ENCODE measurements around the gene MERTK.
"Not testable (repeated sequence)": the region's sequence is repeated elsewhere in the genome, so short reads cannot be mapped to it uniquely, and the experiment has no call there.

Gene MERTK

GRCh38 chr2:112018846-112019245 lies 120.4 kb downstream of the MERTK start:
- DNase-seq, result no peak

GRCh38 chr2:112019569-112019982 lies 121.2 kb downstream of the MERTK start:
- no peak for DNase-seq

- no peak for DNase-seq
Observed at GRCh38 chr2:112020561-112020960, 122.2 kb downstream of the MERTK start.

DNA sequence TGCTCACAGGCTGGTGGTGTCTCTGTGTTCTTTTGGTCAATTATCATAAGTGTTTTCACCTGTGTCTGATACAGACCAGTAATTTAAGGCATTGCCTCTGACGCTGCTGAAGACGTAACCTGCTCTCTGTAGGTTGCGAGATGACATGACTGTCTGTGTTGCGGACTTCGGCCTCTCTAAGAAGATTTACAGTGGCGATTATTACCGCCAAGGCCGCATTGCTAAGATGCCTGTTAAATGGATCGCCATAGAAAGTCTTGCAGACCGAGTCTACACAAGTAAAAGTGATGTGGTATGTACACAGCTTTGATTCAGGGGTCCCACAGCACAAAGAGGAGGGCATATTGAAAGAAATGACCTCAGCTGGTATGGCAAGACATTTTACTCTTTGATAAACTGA lies 122.9 kb downstream of the MERTK start:
- DNase-seq, result no peak

GRCh38 chr2:112021781-112022231 lies 123.4 kb downstream of the MERTK start:
- DNase-seq, result no peak

DNA sequence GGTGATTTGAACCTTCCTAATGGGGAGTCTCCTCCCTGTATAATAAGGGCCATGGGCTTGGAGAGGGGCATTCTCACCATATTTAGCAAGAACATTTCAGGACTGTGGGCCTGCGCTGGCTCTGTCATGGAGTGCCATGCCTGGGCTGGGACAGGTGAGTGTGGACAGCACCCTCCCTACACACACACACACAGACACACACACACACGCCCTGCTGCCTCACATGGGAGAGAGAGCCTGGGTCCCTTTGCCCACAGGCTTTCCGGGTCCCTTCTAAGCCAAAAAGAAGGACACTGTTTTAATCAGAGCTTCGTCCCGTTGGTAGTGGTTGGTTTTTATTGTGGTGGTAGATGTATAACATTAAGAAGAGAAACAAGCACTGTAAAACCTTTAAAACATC lies 125.3 kb downstream of the MERTK start:
- DNase-seq, result no peak

DNA sequence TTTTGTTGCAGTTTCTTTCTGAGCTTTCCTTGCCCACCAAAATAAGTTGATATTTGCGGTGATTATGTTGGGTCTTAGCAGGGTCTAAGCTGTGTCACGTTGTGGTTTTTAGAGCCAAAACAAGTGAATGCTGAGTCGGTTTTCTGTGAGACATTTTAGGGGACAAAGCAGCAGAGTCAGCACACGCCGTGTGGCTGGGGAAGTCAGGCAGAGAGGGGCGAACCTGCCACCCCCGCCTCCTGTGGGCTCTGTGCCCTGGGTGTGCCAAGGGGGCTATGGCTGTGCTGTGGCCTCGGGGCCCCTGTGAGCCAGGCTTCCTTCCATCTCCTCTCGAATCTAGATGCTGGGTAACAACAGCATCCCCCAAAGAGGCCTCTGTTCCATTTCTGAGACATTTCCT lies 125.8 kb downstream of the MERTK start:
- no peak for DNase-seq

- no peak for DNase-seq
Observed at GRCh38 chr2:112024896-112025491, 126.6 kb downstream of the MERTK start.

DNA sequence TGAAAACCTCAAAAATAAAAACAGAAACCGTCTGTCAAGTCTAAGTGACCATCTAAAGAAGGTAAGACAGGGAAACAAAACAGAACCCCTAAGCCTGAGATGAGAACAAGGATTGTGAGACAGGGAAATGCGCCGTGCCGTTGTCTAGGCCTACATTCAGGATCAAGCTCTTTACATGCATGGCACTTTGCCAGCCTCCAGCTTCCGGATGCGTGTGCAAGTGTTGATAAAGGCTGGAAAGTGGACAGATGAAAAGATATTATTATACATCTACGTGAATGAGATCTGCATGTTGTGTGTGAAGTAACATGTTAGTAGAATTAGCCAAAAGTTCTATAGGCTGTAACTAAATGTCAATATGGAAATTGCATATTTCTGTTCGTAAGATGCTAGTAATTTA lies 128.1 kb downstream of the MERTK start:
- DNase-seq, result peak; percentile 85

GRCh38 chr2:112027767-112028166 lies 129.4 kb downstream of the MERTK start:
- DNase-seq, result no peak

DNA sequence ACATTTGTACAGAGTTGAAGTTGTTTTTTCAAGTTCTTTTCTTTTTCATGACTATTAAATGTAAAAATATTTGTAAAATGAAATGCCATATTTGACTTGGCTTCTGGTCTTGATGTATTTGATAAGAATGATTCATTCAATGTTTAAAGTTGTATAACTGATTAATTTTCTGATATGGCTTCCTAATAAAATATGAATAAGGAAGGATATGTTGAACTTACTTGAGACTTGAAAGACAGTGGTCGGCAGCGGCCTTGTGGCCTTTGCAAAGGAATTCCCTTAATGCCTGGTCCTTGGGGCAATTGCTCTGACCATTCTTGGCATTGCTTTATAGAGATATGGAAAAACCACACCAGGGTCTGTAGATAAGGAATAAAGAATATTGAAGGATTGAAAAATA lies 130.8 kb downstream of the MERTK start:
- no peak for DNase-seq

DNA sequence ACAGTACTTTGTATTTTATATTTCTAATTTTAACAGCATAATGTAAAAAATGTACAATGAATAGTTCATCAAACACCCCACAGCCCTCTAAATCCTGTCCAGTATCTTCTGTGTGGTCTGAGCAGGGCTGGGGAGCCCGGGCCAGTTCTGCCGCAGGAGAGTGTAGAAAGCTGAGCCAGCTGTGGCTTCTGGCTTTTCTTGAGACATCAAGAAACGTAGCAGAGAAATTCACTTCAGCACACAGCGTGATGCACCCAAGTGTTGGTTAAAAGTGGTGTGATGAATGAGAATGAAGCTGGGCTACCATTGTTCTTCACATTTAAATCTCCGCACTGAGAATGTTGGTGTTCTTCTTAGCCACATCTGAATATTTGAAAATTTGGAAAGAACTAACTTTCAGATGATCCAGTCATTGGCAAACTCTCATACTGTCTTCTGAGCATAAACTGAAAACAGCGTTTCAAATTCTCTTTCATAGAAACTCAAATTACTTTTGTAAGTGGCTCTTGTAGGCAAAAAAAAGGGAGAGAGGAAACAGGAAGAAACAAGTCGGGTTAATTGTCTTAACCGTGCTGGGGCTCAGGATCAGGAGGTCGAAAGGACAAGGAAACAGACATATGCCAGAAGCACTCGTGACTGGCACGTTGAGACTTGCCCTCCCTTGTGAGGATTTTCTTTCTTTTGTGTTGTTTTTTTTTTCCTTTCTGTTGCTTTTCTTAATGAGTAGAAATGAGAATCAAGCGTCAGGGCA lies 133.2 kb downstream of the MERTK start:
- DNase-seq, result no peak

DNA sequence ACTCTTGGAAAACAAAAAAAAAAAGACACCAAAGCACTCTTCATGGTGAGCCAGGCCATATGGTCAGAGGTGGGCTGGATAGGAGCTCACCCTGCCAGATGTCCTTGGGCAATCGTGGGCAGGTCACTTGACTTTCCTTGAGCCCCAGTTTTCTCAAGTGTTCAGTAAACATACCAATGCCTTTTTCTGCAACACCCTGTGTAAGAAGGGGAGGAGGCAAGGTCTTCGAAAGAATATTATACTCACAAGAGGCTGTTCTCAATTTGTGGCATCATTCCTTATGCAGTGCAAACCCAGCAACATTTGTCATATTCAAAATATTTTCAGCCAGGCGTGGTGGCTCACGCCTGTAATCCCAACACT lies 133.8 kb downstream of the MERTK start:
- no peak for DNase-seq

- no peak for DNase-seq
Observed at GRCh38 chr2:112032689-112033465, 134.5 kb downstream of the MERTK start.

GRCh38 chr2:112033600-112033999 lies 135.2 kb downstream of the MERTK start:
- peak; percentile 42 for DNase-seq

DNA sequence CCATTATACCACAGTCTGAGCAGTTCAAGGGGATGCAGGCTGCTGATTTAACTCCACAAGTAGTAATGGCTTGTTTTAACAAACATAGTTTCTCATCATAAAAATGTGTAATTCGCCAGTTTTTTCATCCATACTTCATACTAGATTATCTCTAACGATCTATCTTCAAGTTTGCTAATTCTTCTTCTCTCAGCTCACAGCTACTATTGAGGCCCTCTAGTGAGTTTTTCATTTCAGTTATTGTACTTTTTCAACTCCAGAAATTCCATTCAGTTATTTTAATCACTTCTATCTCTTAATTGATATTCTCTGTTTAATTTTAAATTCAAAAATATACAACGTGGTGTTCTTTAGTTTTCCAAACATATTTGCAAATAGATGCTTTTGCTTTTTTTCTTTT lies 136.5 kb downstream of the MERTK start:
- no peak for DNase-seq

DNA sequence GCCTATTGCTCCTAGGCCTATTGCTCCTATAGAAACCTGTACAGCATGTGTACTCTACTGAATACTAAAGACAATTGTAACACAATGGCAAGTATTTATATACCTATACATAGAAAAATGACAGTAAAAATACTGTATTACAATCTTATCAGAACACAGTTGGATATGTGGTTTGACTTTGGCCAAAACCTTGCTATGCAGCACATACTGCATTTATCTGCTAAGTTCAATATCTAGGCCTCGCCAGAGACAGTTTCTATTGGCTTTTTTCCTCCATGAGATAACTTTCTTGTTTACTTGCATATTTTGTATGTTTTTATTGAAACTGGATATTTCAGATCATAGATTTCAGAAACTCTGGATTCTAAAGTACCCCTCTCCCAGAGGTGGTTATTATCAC lies 137.4 kb downstream of the MERTK start:
- DNase-seq, result peak; percentile 77

DNA sequence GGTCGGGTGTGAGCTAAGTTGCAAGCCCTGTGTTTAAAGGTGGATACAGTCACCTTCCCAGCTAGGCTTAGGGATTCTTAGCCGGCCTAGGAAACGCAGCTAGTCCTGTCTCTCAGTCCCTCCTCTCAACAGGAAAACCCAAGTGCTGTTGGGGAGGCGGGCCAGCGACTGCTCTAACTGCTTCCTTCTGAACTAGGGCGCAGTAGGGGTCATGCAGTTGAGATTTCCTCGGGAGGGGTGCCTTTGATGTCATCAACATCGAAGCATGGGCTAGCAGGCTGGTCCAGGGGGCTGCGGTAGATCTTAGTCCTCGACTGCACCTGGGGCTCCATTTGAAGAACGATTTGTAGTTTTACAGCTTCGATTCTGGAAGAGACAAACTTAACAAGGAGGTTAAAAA lies 141.1 kb downstream of the MERTK start:
- DNase-seq, result not testable (repeated sequence)

GRCh38 chr2:112040066-112040465 lies 141.7 kb downstream of the MERTK start:
- not testable (repeated sequence) for DNase-seq

DNA sequence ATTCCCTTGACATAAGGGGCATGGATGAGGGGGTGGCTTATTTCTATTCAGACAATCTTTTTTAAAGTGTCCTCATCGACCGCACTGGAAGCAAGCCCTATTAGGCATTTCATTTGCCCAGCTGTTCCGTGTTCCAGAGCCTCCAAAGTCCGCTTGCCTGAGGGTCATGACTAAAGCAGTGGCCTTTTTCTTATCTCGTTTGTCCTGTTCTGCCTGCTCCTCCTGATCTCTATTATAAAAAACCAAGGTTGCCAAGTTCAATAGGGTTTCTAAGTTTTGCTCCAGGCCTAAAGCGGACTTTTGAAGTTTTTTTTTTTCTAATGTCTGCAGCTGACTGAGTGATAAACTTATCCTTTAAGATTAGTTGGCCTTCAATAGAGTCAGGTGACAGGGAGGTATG lies 143.1 kb downstream of the MERTK start:
- peak; percentile 54 for DNase-seq

DNA sequence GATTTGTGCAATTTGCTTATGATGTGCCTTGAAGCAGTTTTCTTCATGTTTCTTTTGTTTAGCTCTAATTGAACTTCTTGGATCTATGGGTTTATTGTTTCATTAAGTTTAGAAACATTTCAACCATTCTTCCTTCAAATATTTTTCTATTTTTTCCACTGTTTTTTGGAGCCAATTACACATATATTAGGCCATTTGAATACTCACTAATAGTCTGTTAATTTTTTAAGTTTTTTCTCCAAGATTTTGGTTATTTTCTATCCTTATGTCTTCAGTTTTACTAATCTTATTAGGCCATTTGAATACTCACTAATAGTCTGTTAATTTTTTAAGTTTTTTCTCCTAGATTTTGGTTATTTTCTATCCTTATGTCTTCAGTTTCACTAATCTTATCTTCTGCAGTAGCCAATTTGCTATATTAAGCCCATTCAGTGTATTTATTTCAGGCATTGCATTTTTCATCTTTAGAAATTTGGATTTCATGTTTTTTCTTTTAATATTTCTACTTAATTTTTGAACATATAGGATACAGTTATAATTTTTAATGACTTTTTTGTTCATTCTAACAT lies 147.1 kb downstream of the MERTK start:
- DNase-seq, result no peak

GRCh38 chr2:112046231-112046630 lies 147.8 kb downstream of the MERTK start:
- no peak for DNase-seq

GRCh38 chr2:112047537-112048235 lies 149.3 kb downstream of the MERTK start:
- peak; percentile 95 for DNase-seq
